ENCODE measurements around the gene NSMCE3. TPM values are rescaled to one million over a fixed set of nuclear protein-coding genes. Genes with fewer than 3 reads are reported as not detected.

The NSMCE3 gene
- total RNA-seq, 8 experiments from 2014 or later: 11.0 to 95.5 (median 13.7) TPM

- Histone ChIP-seq H3K4me3 (no peak overlapping the region), H3K27ac (no peak overlapping the region), H3K4me1 (replicated peaks in 1 of 2) (peaks cover 2 to 7% of the 10 kb centered on the region in 2 donors)
- ATAC-seq (replicated peaks in 6 of 8): no peak
- 79 to 100% (median 100%) methylated on average over 1 to 2 of the region's 3 CpGs; no CpG with 5 or more reads in 5 of the 10 experiments for WGBS, 10 experiments
- in situ Hi-C loops (cut with MboI; ENCODE audit: low pct_unique_long_range_greater_than_20kb in 2 of 9, low sequenced_read_pairs in 9 of 9, unreplicated experiment in 9 of 9): loop anchor here in 3 of 9 experiments (25.0 kb wide), 2 partner anchors 126 to 276 kb away; no protein-coding TSS in a partner anchor
Measured at GRCh38 chr15:29263289-29263688, 6.3 kb downstream of the NSMCE3 start.

GRCh38 chr15:29262738-29263137, 6.9 kb downstream of the NSMCE3 start:
- H3K27ac ChIP-seq: no peak overlapping the region
- in situ Hi-C loops (cut with MboI; ENCODE audit: low pct_unique_long_range_greater_than_20kb in 2 of 9, low sequenced_read_pairs in 9 of 9, unreplicated experiment in 9 of 9): loop anchor here in 3 of 9 experiments (25.0 kb wide), 2 partner anchors 125 to 275 kb away; no protein-coding TSS in a partner anchor
- WGBS, 10 experiments: 40 to 95% (median 75%) methylated on average over 1 to 2 of the region's 2 CpGs; no CpG with 5 or more reads in 2 of the 10 experiments

GRCh38 chr15:29260896-29261295, 8.7 kb downstream of the NSMCE3 start:
- H3K27ac ChIP-seq: no peak overlapping the region
- ATAC-seq (replicated peaks in 6 of 8): no peak
- no peak overlapping the region for H3K4me3 ChIP-seq
- peaks cover 0 to 4% of the 10 kb centered on the region in 2 donors for H3K4me1 ChIP-seq (replicated peaks in 1 of 2)
- WGBS, 10 experiments: 75 to 100% (median 92%) methylated on average over 2 to 6 of the region's 6 CpGs
- in situ Hi-C loops (cut with MboI; ENCODE audit: low pct_unique_long_range_greater_than_20kb in 2 of 9, low sequenced_read_pairs in 9 of 9, unreplicated experiment in 9 of 9): loop anchor here in 3 of 9 experiments (25.0 kb wide), 2 partner anchors 124 to 274 kb away; no protein-coding TSS in a partner anchor

More at GRCh38 chr15:29262738-29263137, 6.9 kb downstream of the NSMCE3 start:
- ATAC-seq (replicated peaks in 6 of 8): no peak
- Histone ChIP-seq H3K4me1 (replicated peaks in 1 of 2) (peaks cover 2 to 7% of the 10 kb centered on the region in 2 donors), H3K4me3 (no peak overlapping the region)

DNA sequence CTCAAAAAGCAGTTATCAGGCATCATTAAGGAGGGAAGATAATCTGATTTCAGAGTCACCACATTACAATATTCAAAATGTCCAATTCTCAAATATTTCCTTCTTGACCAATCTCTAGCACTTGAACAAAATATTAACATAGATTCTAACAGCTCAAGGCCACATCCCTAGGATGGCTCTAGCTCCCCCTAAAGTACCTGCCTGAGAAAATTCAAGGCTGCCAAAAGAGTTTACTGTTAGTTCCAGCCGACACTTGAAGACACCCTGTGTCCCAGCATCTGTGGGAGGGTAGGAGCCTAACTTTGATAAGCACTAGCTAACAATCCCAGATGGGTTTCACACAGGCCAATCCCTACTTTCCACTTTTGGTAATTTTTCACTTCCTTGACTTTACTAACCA, 10.4 kb downstream of the NSMCE3 start:
- in situ Hi-C loops (cut with MboI; ENCODE audit: low pct_unique_long_range_greater_than_20kb in 2 of 9, low sequenced_read_pairs in 9 of 9, unreplicated experiment in 9 of 9): loop anchor here in 3 of 9 experiments (25.0 kb wide), 2 partner anchors 122 to 272 kb away; no protein-coding TSS in a partner anchor
- Histone ChIP-seq H3K27ac (no peak overlapping the region), H3K4me1 (replicated peaks in 1 of 2) (no peaks in the 10 kb centered on the region), H3K4me3 (no peak overlapping the region)
- WGBS, 10 experiments: 0 to 40% (median 20%) methylated on average over 1 of the region's 1 CpG; no CpG with 5 or more reads in 5 of the 10 experiments
- ATAC-seq (replicated peaks in 6 of 8): peak in 3 of 8 experiments; percentile 43 to 77 (median 61)

- Histone ChIP-seq H3K27ac (no peak overlapping the region), H3K4me3 (no peak overlapping the region), H3K4me1 (replicated peaks in 1 of 2) (no peaks in the 10 kb centered on the region)
- ATAC-seq (replicated peaks in 6 of 8): peak in 3 of 8 experiments; percentile 30 to 55 (median 40)
- in situ Hi-C loops (cut with MboI; ENCODE audit: low pct_unique_long_range_greater_than_20kb in 2 of 9, low sequenced_read_pairs in 9 of 9, unreplicated experiment in 9 of 9): loop anchor here in 3 of 9 experiments (25.0 kb wide), 2 partner anchors 115 to 265 kb away; no protein-coding TSS in a partner anchor
Measured at GRCh38 chr15:29252234-29252633, 17.4 kb downstream of the NSMCE3 start.

DNA sequence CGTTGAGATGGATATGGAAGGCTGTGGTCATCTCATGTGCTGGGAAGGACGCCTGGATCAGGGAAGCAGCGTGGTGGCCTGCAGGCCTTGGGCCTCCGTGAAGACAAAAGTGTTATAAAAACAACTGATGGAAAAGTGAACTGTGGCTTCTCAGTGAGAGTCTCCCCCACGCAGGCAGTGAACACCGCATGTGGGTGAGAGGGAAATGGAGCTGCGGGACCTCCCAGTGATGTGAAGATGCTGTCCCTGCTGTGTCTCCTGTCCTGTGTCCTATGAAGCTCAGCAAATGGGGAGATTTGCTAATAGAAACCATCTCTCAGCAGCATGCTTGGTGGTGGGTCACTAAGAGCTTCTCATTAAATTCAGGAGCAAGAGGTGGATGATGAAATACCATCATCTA, 25.1 kb downstream of the NSMCE3 start:
- 69 to 100% (median 85%) methylated on average over 2 to 5 of the region's 7 CpGs; no CpG with 5 or more reads in 4 of the 10 experiments for WGBS, 10 experiments
- peak in 3 of 8 experiments; percentile 19 to 37 (median 29) for ATAC-seq (replicated peaks in 6 of 8)
- Histone ChIP-seq H3K4me1 (replicated peaks in 1 of 2) (peaks cover 7 to 23% of the 10 kb centered on the region in 2 donors), H3K27ac (peak overlapping the region in 1 of 2 donors; percentile 39), H3K4me3 (no peak overlapping the region)
- in situ Hi-C loops (cut with MboI; ENCODE audit: low pct_unique_long_range_greater_than_20kb in 2 of 9, low sequenced_read_pairs in 9 of 9, unreplicated experiment in 9 of 9): loop anchor here in 1 of 9 experiments (25.0 kb wide), 1 partner anchor 107 kb away; no protein-coding TSS in a partner anchor

GRCh38 chr15:29244123-29244522, 25.5 kb downstream of the NSMCE3 start:
- Histone ChIP-seq H3K4me3 (no peak overlapping the region), H3K27ac (peak overlapping the region in 1 of 2 donors; percentile 39), H3K4me1 (replicated peaks in 1 of 2) (peaks cover 11 to 27% of the 10 kb centered on the region in 2 donors)
- in situ Hi-C loops (cut with MboI; ENCODE audit: low pct_unique_long_range_greater_than_20kb in 2 of 9, low sequenced_read_pairs in 9 of 9, unreplicated experiment in 9 of 9): loop anchor here in 1 of 9 experiments (25.0 kb wide), 1 partner anchor 107 kb away; no protein-coding TSS in a partner anchor
- peak in 4 of 8 experiments; percentile 17 to 80 (median 40) for ATAC-seq (replicated peaks in 6 of 8)
- 60 to 95% (median 93%) methylated on average over 2 to 4 of the region's 4 CpGs; no CpG with 5 or more reads in 3 of the 10 experiments for WGBS, 10 experiments

DNA sequence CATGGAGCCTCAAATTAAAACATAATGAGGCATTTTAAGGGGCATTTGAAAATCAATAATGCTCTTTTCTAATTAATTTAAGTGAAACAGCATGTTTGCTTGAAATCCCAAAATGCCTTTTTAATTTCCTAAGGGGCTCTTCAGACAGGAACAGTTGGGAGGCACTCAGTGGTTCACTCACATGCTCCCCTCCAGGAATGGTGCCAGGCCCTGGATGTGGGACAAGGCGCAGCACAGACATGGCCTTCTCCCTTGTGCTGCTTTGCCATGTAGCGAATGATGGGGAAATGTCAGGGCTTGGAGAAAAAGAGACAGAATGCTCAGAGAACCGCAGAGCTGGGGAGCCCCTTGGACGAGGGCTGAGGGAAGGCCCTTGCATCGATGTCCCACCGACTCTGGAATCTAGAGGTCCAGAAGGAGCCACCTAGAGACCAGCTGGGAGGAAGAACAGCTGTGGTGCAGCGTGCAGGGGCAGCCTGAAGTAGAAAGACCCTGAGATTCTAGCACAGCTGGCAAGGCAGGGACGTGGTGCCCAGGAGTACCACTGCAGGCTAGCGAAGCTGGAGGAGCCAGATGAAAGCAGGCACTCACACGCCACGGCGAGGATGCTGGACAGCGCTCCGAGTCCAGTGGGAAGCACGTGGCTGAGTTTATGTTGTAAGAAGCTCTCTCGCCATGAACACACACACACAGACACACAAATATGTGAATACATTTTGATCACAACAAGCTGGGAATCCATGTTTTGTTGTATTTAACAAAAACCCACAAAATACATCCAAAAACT, 27.0 kb downstream of the NSMCE3 start:
- ATAC-seq (replicated peaks in 6 of 8): peak in 2 of 8 experiments; percentile 23 to 49
- Histone ChIP-seq H3K4me1 (replicated peaks in 1 of 2) (peaks cover 11 to 30% of the 10 kb centered on the region in 2 donors), H3K4me3 (no peak overlapping the region), H3K27ac (no peak overlapping the region)
- 15 to 93% (median 78%) methylated on average over 1 to 13 of the region's 16 CpGs; no CpG with 5 or more reads in 2 of the 10 experiments for WGBS, 10 experiments
- in situ Hi-C loops (cut with MboI; ENCODE audit: low pct_unique_long_range_greater_than_20kb in 2 of 9, low sequenced_read_pairs in 9 of 9, unreplicated experiment in 9 of 9): loop anchor here in 1 of 9 experiments (25.0 kb wide), 1 partner anchor 105 kb away; no protein-coding TSS in a partner anchor

DNA sequence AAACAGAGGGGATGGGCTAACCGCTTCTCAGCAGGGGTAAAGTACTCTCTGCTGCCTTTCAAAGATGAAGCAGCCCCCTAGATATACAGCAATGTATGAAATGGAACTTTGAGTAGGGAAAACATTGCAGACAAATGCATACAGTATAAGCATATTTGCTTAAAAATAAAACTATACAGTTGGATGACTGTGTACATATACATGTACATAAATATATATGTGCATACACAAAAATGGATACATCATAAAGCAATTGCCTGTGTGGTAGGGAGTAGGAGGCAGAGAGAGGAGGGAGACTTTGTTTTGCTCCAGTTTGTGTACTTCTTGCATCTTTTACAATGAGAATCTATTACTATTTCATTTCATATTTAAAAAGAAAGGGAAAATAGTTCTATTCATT, 28.4 kb downstream of the NSMCE3 start:
- Histone ChIP-seq H3K4me3 (no peak overlapping the region), H3K4me1 (replicated peaks in 1 of 2) (peaks cover 11 to 30% of the 10 kb centered on the region in 2 donors), H3K27ac (no peak overlapping the region)
- WGBS, 10 experiments: 0 to 100% (median 50%) methylated on average over 1 of the region's 1 CpG; no CpG with 5 or more reads in 3 of the 10 experiments
- ATAC-seq (replicated peaks in 6 of 8): peak in 2 of 8 experiments; percentile 46 to 91
- in situ Hi-C loops (cut with MboI; ENCODE audit: low pct_unique_long_range_greater_than_20kb in 2 of 9, low sequenced_read_pairs in 9 of 9, unreplicated experiment in 9 of 9): loop anchor here in 1 of 9 experiments (25.0 kb wide), 1 partner anchor 104 kb away; no protein-coding TSS in a partner anchor

DNA sequence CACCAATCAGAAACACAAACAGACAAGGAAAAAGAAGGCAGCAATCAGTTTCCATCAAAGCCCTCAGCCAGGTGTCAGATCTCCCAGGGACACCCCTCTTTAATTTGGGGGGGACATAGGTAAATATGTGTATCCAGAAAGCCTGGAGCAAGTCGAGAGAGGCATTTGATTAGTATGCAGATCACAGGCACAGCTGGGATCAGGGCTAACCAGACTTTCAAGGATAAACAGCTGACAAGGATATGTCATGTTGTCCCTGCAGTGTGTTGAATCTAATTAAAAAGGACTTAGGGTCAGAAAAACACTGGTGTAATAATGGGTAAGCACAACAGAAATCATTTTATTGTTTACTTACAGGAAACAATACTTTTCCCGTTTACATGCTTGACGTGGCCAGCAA, 30.2 kb downstream of the NSMCE3 start:
- Histone ChIP-seq H3K27ac (no peak overlapping the region), H3K4me3 (no peak overlapping the region), H3K4me1 (replicated peaks in 1 of 2) (peaks cover 8 to 20% of the 10 kb centered on the region in 2 donors)
- in situ Hi-C loops (cut with MboI; ENCODE audit: low pct_unique_long_range_greater_than_20kb in 2 of 9, low sequenced_read_pairs in 9 of 9, unreplicated experiment in 9 of 9): loop anchor here in 1 of 9 experiments (25.0 kb wide), 1 partner anchor 102 kb away; no protein-coding TSS in a partner anchor
- peak in 4 of 8 experiments; percentile 43 to 80 (median 57) for ATAC-seq (replicated peaks in 6 of 8)
- 13 to 100% (median 70%) methylated on average over 1 to 3 of the region's 3 CpGs; no CpG with 5 or more reads in 4 of the 10 experiments for WGBS, 10 experiments

GRCh38 chr15:29233566-29233965, 36.1 kb downstream of the NSMCE3 start:
- Histone ChIP-seq H3K4me1 (replicated peaks in 1 of 2) (no peaks in the 10 kb centered on the region), H3K27ac (no peak overlapping the region), H3K4me3 (no peak overlapping the region)
- in situ Hi-C loops (cut with MboI; ENCODE audit: low pct_unique_long_range_greater_than_20kb in 2 of 9, low sequenced_read_pairs in 9 of 9, unreplicated experiment in 9 of 9): loop anchor here in 1 of 9 experiments (25.0 kb wide), 1 partner anchor 96 kb away; no protein-coding TSS in a partner anchor
- 61 to 100% (median 98%) methylated on average over 1 to 4 of the region's 4 CpGs; no CpG with 5 or more reads in 4 of the 10 experiments for WGBS, 10 experiments
- ATAC-seq (replicated peaks in 6 of 8): no peak

DNA sequence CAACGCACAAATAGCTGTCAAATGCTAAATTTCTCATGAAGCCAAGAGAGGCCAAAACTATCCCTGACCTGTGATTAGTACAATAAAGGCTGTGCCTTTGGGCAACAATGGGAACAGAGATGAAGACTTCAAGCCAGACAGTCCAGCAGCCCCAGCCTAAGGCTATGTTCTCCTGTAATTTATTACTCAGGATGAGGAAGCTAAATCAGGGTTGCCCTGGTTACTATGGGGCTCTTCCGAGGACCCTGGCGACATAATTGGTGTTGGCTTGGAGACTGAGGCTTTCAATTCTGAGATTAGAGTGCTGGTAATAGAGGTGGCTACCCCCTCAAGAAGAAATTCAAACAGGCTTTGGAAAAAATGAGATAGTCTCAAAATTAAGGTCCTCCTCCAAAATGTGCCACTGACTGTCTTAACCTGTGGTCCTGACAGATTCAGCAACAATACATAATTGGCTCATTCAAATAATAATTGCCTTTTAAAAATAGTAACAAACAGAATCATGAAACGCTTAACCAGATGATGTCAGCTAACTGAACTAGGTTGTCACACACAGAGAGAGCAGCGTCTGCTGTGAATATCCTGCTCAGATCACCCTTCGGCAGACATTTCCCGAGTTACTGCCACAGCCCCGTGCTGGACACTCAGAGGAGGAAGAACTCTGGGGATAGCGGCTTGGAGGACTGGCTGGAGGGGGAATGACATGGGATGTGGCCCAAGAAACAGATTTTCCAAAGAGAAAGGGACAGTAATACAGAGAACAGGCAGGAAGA, 43.0 kb downstream of the NSMCE3 start:
- Histone ChIP-seq H3K4me1 (replicated peaks in 1 of 2) (peaks cover 36% of the 10 kb centered on the region in 2 donors), H3K4me3 (peak overlapping the region in 4 of 5 donors; percentile 8 to 11 (median 9)), H3K27ac (peak overlapping the region; percentile 87 to 89)
- in situ Hi-C loops (cut with MboI; ENCODE audit: low pct_unique_long_range_greater_than_20kb in 2 of 9, low sequenced_read_pairs in 9 of 9, unreplicated experiment in 9 of 9): loop anchor here in 1 of 9 experiments (25.0 kb wide), 1 partner anchor 89 kb away; no protein-coding TSS in a partner anchor
- peak in 7 of 8 experiments; percentile 28 to 95 (median 94) for ATAC-seq (replicated peaks in 6 of 8)
- 4 to 68% (median 19%) methylated on average over 2 to 9 of the region's 9 CpGs; no CpG with 5 or more reads in 1 of the 10 experiments for WGBS, 10 experiments
